WTC11 (cell line): ENCODE measurements around the gene EHD1. TPM values are rescaled to one million over a fixed set of nuclear protein-coding genes. Genes with fewer than 3 reads are reported as not detected.

Source experiments
- ATAC-seq: fragments of 200-7000 bp; cut with Tn5 transposase; 2 replicates; pipeline ENCODE4 v1.10.0; 2021; ENCODE audit warnings: mild to moderate bottlenecking, moderate library complexity
- CTCF ChIA-PET: fragments of 300-600 bp; sonication (Branson Sonifier 250); formaldehyde crosslinking; loops from one replicate; lab custom pipeline; 2021; ENCODE audit warnings: antibody characterized with exemption; lab: Charles Lee
- POLR2A ChIA-PET: fragments of 350-600 bp; sonication (Branson Sonifier 250); formaldehyde crosslinking; loops from one replicate; lab custom pipeline; 2021; ENCODE audit warnings: antibody characterized with exemption; lab: Charles Lee
- DNase-seq: peaks from one replicate; pipeline ENCODE4 v3.0.0; 2021; ENCODE audit warnings: low spot score
- H3K27ac Mint-ChIP-seq: 2 replicates; pipeline ENCODE4 v1.8.0; 2021; ENCODE audit warnings: mixed read lengths
- H3K27me3 Mint-ChIP-seq: 2 replicates; pipeline ENCODE4 v1.8.0; 2021; ENCODE audit warnings: low read depth, mild to moderate bottlenecking, moderate library complexity, mixed read lengths
- H3K36me3 Mint-ChIP-seq: 2 replicates; pipeline ENCODE4 v1.8.0; 2021; ENCODE audit warnings: mixed read lengths
- H3K4me1 Mint-ChIP-seq: 2 replicates; pipeline ENCODE4 v1.8.0; 2022; ENCODE audit warnings: mixed read lengths
- H3K4me3 Mint-ChIP-seq: 2 replicates; pipeline ENCODE4 v1.8.0; 2021; ENCODE audit warnings: mild to moderate bottlenecking, moderate library complexity, mixed read lengths
- H3K9me3 Mint-ChIP-seq: 2 replicates; pipeline ENCODE4 v1.8.0; 2021; ENCODE audit warnings: mixed read lengths
- ESRRA ChIP-seq: sonication (generic); formaldehyde crosslinking; IDR thresholded peaks from 2 replicates; pipeline ENCODE4 v1.8.1; 2022; ENCODE audit warnings: mild to moderate bottlenecking, missing genetic modification reagents, borderline replicate concordance
- ETV6 ChIP-seq: sonication (generic); formaldehyde crosslinking; IDR thresholded peaks from 2 replicates; pipeline ENCODE4 v1.8.1; 2022; ENCODE audit warnings: mild to moderate bottlenecking, missing genetic modification reagents
- FOXK1 ChIP-seq: sonication (generic); formaldehyde crosslinking; IDR thresholded peaks from 2 replicates; pipeline ENCODE4 v1.8.0; 2022; ENCODE audit warnings: mild to moderate bottlenecking, moderate library complexity, missing genetic modification reagents
- GTF2I ChIP-seq: fragments of 250-450 bp; sonication (Bioruptor Pico); conservative IDR thresholded peaks from 2 replicates; pipeline ENCODE4 v1.4.0; 2021; ENCODE audit warnings: mild to moderate bottlenecking
- HMGA2 ChIP-seq: fragments of 250-450 bp; sonication (Bioruptor Pico); IDR thresholded peaks from 2 replicates; pipeline ENCODE4 v1.4.0; 2021; ENCODE audit warnings: mild to moderate bottlenecking, moderate library complexity
- IRF2 ChIP-seq: sonication (generic); formaldehyde crosslinking; IDR thresholded peaks from 2 replicates; pipeline ENCODE4 v1.8.0; 2022; ENCODE audit warnings: low read depth, missing genetic modification reagents, borderline replicate concordance
- MYBL2 ChIP-seq: sonication (generic); formaldehyde crosslinking; IDR thresholded peaks from 2 replicates; pipeline ENCODE4 v1.8.1; 2023; ENCODE audit warnings: mild to moderate bottlenecking, moderate library complexity, missing genetic modification reagents
- SOX15 ChIP-seq: fragments of 250-450 bp; sonication (Bioruptor Pico); IDR thresholded peaks from 2 replicates; pipeline ENCODE4 v1.9.0; 2021; ENCODE audit warnings: mild to moderate bottlenecking
- SP1 ChIP-seq: sonication (generic); formaldehyde crosslinking; conservative IDR thresholded peaks from 2 replicates; pipeline ENCODE4 v1.8.1; 2022; ENCODE audit warnings: missing genetic modification reagents
- ZNF138 ChIP-seq: sonication (generic); formaldehyde crosslinking; conservative IDR thresholded peaks from 2 replicates; pipeline ENCODE4 v1.8.1; 2022; ENCODE audit warnings: mild to moderate bottlenecking, moderate library complexity, missing genetic modification reagents
- ZNF263 ChIP-seq: sonication (generic); formaldehyde crosslinking; IDR thresholded peaks from 2 replicates; pipeline ENCODE4 v1.8.1; 2022; ENCODE audit warnings: low read depth, mild to moderate bottlenecking, moderate library complexity, missing genetic modification reagents
- total RNA-seq: library from RNA; stranded (reverse); gene quantifications from 3 replicates; pipeline ENCODE4 v1.2.3, GENCODE V29; 2021
- TF ChIP-seq, protein P1 (sequence below): sonication (generic); formaldehyde crosslinking; IDR thresholded peaks from 2 replicates; pipeline ENCODE4 v1.8.1; 2022; ENCODE audit warnings: mild to moderate bottlenecking, missing genetic modification reagents, moderate library complexity, borderline replicate concordance
- TF ChIP-seq, protein P2 (sequence below): sonication (generic); formaldehyde crosslinking; IDR thresholded peaks from 2 replicates; pipeline ENCODE4 v1.8.0; 2023; ENCODE audit warnings: missing genetic modification reagents, mild to moderate bottlenecking, borderline replicate concordance
- TF ChIP-seq, protein P3 (sequence below): fragments of 250-450 bp; sonication (Bioruptor Pico); IDR thresholded peaks from 2 replicates; pipeline ENCODE4 v1.9.0; 2021; ENCODE audit warnings: mild to moderate bottlenecking
- TF ChIP-seq, protein P4 (sequence below): fragments of 250-450 bp; sonication (Bioruptor Pico); IDR thresholded peaks from 2 replicates; pipeline ENCODE4 v1.8.0; 2021; ENCODE audit warnings: mild to moderate bottlenecking
- TF ChIP-seq, protein P5 (sequence below): sonication (generic); formaldehyde crosslinking; IDR thresholded peaks from 2 replicates; pipeline ENCODE4 v1.8.0; 2022; ENCODE audit warnings: mild to moderate bottlenecking, missing genetic modification reagents
- TF ChIP-seq, protein P6 (sequence below): fragments of 250-450 bp; sonication (Bioruptor Pico); IDR thresholded peaks from 2 replicates; pipeline ENCODE4 v1.9.0; 2021; ENCODE audit warnings: moderate library complexity, mild to moderate bottlenecking, inconsistent platforms, borderline replicate concordance
- TF ChIP-seq, protein P7 (sequence below): sonication (generic); formaldehyde crosslinking; IDR thresholded peaks from 2 replicates; pipeline ENCODE4 v1.8.1; 2023; ENCODE audit warnings: mild to moderate bottlenecking, moderate library complexity, missing genetic modification reagents

EHD1 gene
- total RNA-seq, 1 experiment from 2014 or later, result 38.1 TPM

DNA sequence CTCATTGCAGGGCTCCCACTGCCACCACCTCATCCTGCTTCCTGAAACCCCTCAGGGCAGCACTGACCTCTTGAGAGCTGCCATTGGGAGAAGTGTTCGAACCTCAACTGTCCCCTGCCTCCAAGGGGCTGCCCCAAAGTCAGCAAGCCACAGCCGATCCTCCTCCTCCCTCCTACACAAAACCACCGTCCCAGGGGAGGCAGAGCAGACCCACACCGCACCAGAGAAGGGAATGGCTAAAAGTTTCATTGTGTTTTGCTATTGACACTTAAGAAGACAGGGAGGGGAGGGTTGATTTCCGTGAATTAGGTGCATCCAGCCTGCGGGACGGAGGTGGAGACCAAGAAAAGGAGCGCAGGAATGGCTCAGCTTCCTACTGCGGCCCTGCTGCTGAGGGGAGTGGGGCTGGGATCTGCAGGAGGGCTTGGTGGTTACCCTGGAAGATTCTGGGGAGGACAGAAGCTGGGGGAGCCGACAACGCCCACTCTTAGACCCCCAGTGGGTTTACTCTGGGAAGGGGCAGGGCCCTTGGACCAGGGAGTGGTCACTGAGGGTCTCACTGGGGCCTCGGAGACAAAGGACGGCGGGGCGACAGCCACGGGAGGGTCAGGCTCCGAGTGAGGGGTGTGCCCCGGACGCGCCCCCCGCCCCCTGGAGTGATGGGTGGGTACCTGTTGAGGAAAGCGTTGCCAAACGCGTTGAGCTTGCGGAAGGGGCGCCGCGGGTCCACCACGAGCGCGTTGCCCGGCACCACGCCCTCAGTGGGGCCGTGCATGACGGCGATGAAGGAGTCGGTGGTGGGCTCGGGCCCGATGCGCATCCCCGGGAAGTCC, 815 bp downstream of the EHD1 start:
- Mint-ChIP-seq H3K27ac (no peak overlapping the region), H3K4me3 (peak overlapping the region; percentile 77), H3K27me3 (peaks cover 7% of the 10 kb centered on the region), H3K9me3 (no peaks in the 10 kb centered on the region), H3K4me1 (peaks cover 20% of the 10 kb centered on the region), H3K36me3 (no peaks in the 10 kb centered on the region; the same call in 1 of the 2 replicates)
- ChIA-PET POLR2A (interaction anchor here (0.6 to 2.4 kb wide), 4 partner anchors 27 to 317 kb away, joined by 3 to 6 read pairs (median 3); no protein-coding TSS in a partner anchor), CTCF (interaction anchor here (0.6 to 22.9 kb wide), 15 partner anchors 9 to 311 kb away, joined by 3 to 372 read pairs (median 4); partner anchors contain the start of genes BATF2, CDC42BPG and ZNHIT2)
- ATAC-seq (no peak; the same call in 1 of the 2 replicates), DNase-seq (no peak)
- TF ChIP-seq, protein P1, sequence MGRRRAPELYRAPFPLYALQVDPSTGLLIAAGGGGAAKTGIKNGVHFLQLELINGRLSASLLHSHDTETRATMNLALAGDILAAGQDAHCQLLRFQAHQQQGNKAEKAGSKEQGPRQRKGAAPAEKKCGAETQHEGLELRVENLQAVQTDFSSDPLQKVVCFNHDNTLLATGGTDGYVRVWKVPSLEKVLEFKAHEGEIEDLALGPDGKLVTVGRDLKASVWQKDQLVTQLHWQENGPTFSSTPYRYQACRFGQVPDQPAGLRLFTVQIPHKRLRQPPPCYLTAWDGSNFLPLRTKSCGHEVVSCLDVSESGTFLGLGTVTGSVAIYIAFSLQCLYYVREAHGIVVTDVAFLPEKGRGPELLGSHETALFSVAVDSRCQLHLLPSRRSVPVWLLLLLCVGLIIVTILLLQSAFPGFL (CRISPR knock-in tag), result no peak
- 0 out of 2 replicates have a peak, but pooled peaks have one; percentile 18 for TF ChIP-seq MYBL2 (CRISPR knock-in tag)
- TF ChIP-seq, protein P2, sequence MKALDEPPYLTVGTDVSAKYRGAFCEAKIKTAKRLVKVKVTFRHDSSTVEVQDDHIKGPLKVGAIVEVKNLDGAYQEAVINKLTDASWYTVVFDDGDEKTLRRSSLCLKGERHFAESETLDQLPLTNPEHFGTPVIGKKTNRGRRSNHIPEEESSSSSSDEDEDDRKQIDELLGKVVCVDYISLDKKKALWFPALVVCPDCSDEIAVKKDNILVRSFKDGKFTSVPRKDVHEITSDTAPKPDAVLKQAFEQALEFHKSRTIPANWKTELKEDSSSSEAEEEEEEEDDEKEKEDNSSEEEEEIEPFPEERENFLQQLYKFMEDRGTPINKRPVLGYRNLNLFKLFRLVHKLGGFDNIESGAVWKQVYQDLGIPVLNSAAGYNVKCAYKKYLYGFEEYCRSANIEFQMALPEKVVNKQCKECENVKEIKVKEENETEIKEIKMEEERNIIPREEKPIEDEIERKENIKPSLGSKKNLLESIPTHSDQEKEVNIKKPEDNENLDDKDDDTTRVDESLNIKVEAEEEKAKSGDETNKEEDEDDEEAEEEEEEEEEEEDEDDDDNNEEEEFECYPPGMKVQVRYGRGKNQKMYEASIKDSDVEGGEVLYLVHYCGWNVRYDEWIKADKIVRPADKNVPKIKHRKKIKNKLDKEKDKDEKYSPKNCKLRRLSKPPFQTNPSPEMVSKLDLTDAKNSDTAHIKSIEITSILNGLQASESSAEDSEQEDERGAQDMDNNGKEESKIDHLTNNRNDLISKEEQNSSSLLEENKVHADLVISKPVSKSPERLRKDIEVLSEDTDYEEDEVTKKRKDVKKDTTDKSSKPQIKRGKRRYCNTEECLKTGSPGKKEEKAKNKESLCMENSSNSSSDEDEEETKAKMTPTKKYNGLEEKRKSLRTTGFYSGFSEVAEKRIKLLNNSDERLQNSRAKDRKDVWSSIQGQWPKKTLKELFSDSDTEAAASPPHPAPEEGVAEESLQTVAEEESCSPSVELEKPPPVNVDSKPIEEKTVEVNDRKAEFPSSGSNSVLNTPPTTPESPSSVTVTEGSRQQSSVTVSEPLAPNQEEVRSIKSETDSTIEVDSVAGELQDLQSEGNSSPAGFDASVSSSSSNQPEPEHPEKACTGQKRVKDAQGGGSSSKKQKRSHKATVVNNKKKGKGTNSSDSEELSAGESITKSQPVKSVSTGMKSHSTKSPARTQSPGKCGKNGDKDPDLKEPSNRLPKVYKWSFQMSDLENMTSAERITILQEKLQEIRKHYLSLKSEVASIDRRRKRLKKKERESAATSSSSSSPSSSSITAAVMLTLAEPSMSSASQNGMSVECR (CRISPR knock-in tag), result no peak

DNA sequence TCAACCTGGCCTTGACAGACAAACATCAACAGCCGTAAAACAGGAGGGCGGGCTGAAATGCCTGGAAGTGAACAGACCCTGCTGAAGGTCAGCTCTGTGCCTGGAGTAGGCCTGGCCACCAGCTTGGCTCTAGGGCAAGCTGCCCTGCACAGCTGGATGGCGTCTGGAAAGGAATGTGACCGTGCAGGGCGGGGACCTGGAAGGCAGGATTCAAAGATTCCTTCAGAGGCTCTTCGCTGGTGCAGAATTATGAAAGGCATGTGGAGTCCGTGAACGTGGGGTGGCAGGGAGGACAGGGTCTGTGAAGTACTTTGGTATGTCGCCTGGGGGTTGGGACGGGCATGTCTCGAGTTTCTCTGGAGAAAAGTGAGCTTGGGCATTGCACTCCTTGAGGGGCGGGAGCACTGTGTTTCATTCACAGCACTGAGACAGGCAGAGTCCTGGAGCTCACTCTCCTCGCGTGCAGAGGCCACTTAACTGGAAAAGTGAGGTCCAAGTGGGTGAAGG, 1.5 kb downstream of the EHD1 start:
- Mint-ChIP-seq H3K4me3 (peak overlapping the region; percentile 77), H3K4me1 (peaks cover 20% of the 10 kb centered on the region), H3K27ac (no peak overlapping the region), H3K9me3 (no peaks in the 10 kb centered on the region), H3K36me3 (no peaks in the 10 kb centered on the region; the same call in 1 of the 2 replicates), H3K27me3 (peaks cover 7% of the 10 kb centered on the region)
- CTCF ChIA-PET, result interaction anchor here (0.6 to 22.9 kb wide), 11 partner anchors 9 to 310 kb away, joined by 3 to 372 read pairs (median 4); partner anchors contain the start of genes BATF2, CDC42BPG and ZNHIT2
- TF ChIP-seq GTF2I (CRISPR knock-in tag), result no peak
- no peak for TF ChIP-seq IRF2
- TF ChIP-seq, protein P3, sequence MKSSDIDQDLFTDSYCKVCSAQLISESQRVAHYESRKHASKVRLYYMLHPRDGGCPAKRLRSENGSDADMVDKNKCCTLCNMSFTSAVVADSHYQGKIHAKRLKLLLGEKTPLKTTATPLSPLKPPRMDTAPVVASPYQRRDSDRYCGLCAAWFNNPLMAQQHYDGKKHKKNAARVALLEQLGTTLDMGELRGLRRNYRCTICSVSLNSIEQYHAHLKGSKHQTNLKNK (CRISPR knock-in tag), result no peak
- TF ChIP-seq, protein P4, sequence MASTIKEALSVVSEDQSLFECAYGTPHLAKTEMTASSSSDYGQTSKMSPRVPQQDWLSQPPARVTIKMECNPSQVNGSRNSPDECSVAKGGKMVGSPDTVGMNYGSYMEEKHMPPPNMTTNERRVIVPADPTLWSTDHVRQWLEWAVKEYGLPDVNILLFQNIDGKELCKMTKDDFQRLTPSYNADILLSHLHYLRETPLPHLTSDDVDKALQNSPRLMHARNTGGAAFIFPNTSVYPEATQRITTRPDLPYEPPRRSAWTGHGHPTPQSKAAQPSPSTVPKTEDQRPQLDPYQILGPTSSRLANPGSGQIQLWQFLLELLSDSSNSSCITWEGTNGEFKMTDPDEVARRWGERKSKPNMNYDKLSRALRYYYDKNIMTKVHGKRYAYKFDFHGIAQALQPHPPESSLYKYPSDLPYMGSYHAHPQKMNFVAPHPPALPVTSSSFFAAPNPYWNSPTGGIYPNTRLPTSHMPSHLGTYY (CRISPR knock-in tag), result no peak
- TF ChIP-seq, protein P5, sequence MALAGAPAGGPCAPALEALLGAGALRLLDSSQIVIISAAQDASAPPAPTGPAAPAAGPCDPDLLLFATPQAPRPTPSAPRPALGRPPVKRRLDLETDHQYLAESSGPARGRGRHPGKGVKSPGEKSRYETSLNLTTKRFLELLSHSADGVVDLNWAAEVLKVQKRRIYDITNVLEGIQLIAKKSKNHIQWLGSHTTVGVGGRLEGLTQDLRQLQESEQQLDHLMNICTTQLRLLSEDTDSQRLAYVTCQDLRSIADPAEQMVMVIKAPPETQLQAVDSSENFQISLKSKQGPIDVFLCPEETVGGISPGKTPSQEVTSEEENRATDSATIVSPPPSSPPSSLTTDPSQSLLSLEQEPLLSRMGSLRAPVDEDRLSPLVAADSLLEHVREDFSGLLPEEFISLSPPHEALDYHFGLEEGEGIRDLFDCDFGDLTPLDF (CRISPR knock-in tag), result no peak
- no peak for TF ChIP-seq ZNF263
- TF ChIP-seq, protein P6, sequence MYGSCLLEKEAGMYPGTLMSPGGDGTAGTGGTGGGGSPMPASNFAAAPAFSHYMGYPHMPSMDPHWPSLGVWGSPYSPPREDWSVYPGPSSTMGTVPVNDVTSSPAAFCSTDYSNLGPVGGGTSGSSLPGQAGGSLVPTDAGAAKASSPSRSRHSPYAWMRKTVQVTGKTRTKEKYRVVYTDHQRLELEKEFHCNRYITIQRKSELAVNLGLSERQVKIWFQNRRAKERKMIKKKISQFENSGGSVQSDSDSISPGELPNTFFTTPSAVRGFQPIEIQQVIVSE (CRISPR knock-in tag), result no peak
- no peak for TF ChIP-seq SP1 (CRISPR knock-in tag)
- no peak for TF ChIP-seq SOX15 (CRISPR knock-in tag)
- TF ChIP-seq, protein P7, sequence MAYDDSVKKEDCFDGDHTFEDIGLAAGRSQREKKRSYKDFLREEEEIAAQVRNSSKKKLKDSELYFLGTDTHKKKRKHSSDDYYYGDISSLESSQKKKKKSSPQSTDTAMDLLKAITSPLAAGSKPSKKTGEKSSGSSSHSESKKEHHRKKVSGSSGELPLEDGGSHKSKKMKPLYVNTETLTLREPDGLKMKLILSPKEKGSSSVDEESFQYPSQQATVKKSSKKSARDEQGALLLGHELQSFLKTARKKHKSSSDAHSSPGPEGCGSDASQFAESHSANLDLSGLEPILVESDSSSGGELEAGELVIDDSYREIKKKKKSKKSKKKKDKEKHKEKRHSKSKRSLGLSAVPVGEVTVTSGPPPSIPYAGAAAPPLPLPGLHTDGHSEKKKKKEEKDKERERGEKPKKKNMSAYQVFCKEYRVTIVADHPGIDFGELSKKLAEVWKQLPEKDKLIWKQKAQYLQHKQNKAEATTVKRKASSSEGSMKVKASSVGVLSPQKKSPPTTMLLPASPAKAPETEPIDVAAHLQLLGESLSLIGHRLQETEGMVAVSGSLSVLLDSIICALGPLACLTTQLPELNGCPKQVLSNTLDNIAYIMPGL (CRISPR knock-in tag), result no peak
- no peak for TF ChIP-seq FOXK1 (CRISPR knock-in tag)
- TF ChIP-seq ZNF138, result no peak
- TF ChIP-seq ESRRA (CRISPR knock-in tag), result no peak
- no peak for TF ChIP-seq HMGA2
- TF ChIP-seq ETV6, result no peak
- DNase-seq (no peak), ATAC-seq (no peak)
- POLR2A ChIA-PET, result interaction anchor here (1.0 to 2.4 kb wide), 2 partner anchors 26 to 28 kb away, joined by 3 to 6 read pairs; no protein-coding TSS in a partner anchor
